GM18858 (cell line): Measurements from ENCODE around the gene MINDY3.
A peak's percentile ranks its signal among the peaks of the same experiment; 100 is the strongest.
"Not testable (repeated sequence)": the region's sequence is repeated elsewhere in the genome, so short reads cannot be mapped to it uniquely, and the experiment has no call there.

Experiments
- ATAC-seq: cut with Tn5 transposase; IDR thresholded peaks from one replicate; pipeline ENCODE4 v1.9.1; 2021; ENCODE audit not compliant: unreplicated experiment

Gene MINDY3

GRCh38 chr10:15859906-15860691 is at the start of gene MINDY3:
Gene MINDY3 (minus strand): TSS chr10:15860507. CDS start chr10:15860299, 208 bp downstream.
- peak; percentile 81 for ATAC-seq

- no peak for ATAC-seq
Measured at GRCh38 chr10:15901889-15902288, 41.6 kb upstream of the MINDY3 start.

GRCh38 chr10:15898046-15898445 is 37.7 kb upstream of the MINDY3 start:
- ATAC-seq, result no peak

GRCh38 chr10:15897287-15897686 is 37.0 kb upstream of the MINDY3 start:
- no peak for ATAC-seq

GRCh38 chr10:15896654-15897053 is 36.3 kb upstream of the MINDY3 start:
- ATAC-seq, result no peak

- no peak for ATAC-seq
Measured at GRCh38 chr10:15884447-15884846, 24.1 kb upstream of the MINDY3 start.

- ATAC-seq, result no peak
Measured at GRCh38 chr10:15881542-15881941, 21.2 kb upstream of the MINDY3 start.

GRCh38 chr10:15879663-15880062 is 19.4 kb upstream of the MINDY3 start:
- no peak for ATAC-seq

GRCh38 chr10:15879058-15879457 is 18.8 kb upstream of the MINDY3 start:
- ATAC-seq, result no peak

GRCh38 chr10:15877836-15878576 is 17.7 kb upstream of the MINDY3 start:
- ATAC-seq, result no peak

GRCh38 chr10:15876274-15876673 is 16.0 kb upstream of the MINDY3 start:
- not testable (repeated sequence) for ATAC-seq

GRCh38 chr10:15872645-15873044 is 12.3 kb upstream of the MINDY3 start:
- ATAC-seq, result not testable (repeated sequence)

- ATAC-seq, result no peak
Measured at GRCh38 chr10:15871823-15872222, 11.5 kb upstream of the MINDY3 start.

- no peak for ATAC-seq
Measured at GRCh38 chr10:15869935-15870334, 9.6 kb upstream of the MINDY3 start.

- ATAC-seq, result no peak
Measured at GRCh38 chr10:15868006-15868405, 7.7 kb upstream of the MINDY3 start.

GRCh38 chr10:15865304-15865703 is 5.0 kb upstream of the MINDY3 start:
- no peak for ATAC-seq

- no peak for ATAC-seq
Measured at GRCh38 chr10:15864419-15864818, 4.1 kb upstream of the MINDY3 start.

- no peak for ATAC-seq
Measured at GRCh38 chr10:15863733-15864132, 3.4 kb upstream of the MINDY3 start.

- ATAC-seq, result no peak
Measured at GRCh38 chr10:15863323-15863722, 3.0 kb upstream of the MINDY3 start.

- ATAC-seq, result no peak
Measured at GRCh38 chr10:15860692-15861201, 440 bp upstream of the MINDY3 start.

- ATAC-seq, result peak; percentile 44
Measured at GRCh38 chr10:15859509-15859905, 800 bp downstream of the MINDY3 start.

- ATAC-seq, result no peak
Measured at GRCh38 chr10:15858861-15859281, 1.4 kb downstream of the MINDY3 start.
